Activated CD4-positive, alpha-beta T cell treated with anti-CD3 and anti-CD28 coated beads for 36 hours (primary cell): ENCODE data around the gene POLD1. TPM values are rescaled to one million over a fixed set of nuclear protein-coding genes. Genes with fewer than 3 reads are reported as not detected.
A peak's percentile ranks its signal among the peaks of the same experiment; 100 is the strongest.

Experiments
- ATAC-seq: fragments of 200-7000 bp; cut with Tn5 transposase; one replicate; pipeline ENCODE4 v1.10.0; 2021; ENCODE audit warnings: mild to moderate bottlenecking, moderate library complexity
- CTCF ChIA-PET: fragments of 350-600 bp; sonication (Branson Sonifier 250); formaldehyde crosslinking; loops from one replicate; lab custom pipeline; 2021; ENCODE audit warnings: antibody characterized with exemption; lab: Charles Lee
- POLR2A ChIA-PET: fragments of 350-600 bp; sonication (Branson Sonifier 250); formaldehyde crosslinking; loops from one replicate; lab custom pipeline; 2021; ENCODE audit warnings: antibody characterized with exemption, inconsistent platforms; lab: Charles Lee
- DNase-seq: peaks from one replicate; pipeline ENCODE4 v3.0.0-alpha.2; 2020
- H3K27ac Mint-ChIP-seq: one replicate; pipeline ENCODE4 v1.8.0; 2021; ENCODE audit warnings: mixed read lengths
- H3K27me3 Mint-ChIP-seq: one replicate; pipeline ENCODE4 v1.8.0; 2021; ENCODE audit warnings: mixed read lengths
- H3K36me3 Mint-ChIP-seq: one replicate; pipeline ENCODE4 v1.8.0; 2021; ENCODE audit warnings: low read depth, mixed read lengths
- H3K4me1 Mint-ChIP-seq: one replicate; pipeline ENCODE4 v1.8.0; 2021; ENCODE audit warnings: mixed read lengths
- H3K4me3 Mint-ChIP-seq: one replicate; pipeline ENCODE4 v1.8.0; 2021; ENCODE audit warnings: mild to moderate bottlenecking, moderate library complexity, mixed read lengths
- H3K9me3 Mint-ChIP-seq: one replicate; pipeline ENCODE4 v1.8.0; 2021; ENCODE audit warnings: low read depth, mixed read lengths
- intact Hi-C, 2 experiments: fragments of 100-400 bp; cut with DNase I in 1 of 2; cut with micrococcal nuclease in 1 of 2; formaldehyde crosslinking; loops; one replicate each; pipeline versions ENCODE4 v1.14.2 to v1.15.1; 2022 to 2024; cut with DNase I, micrococcal nuclease
- total RNA-seq, 2 experiments: library from RNA; stranded (reverse); gene quantifications; one replicate each; pipeline ENCODE4 v1.2.3, GENCODE V29; 2021

The POLD1 gene
- total RNA-seq, 2 experiments from 2014 or later: 220 to 227 TPM

- CTCF ChIA-PET: interaction anchor here (0.6 to 2.7 kb wide), 18 partner anchors 11 to 461 kb away, joined by 3 to 22 read pairs (median 4); no protein-coding TSS in a partner anchor
- Mint-ChIP-seq H3K27me3 (peaks cover 25% of the 10 kb centered on the region), H3K36me3 (no peaks in the 10 kb centered on the region), H3K9me3 (no peaks in the 10 kb centered on the region), H3K4me1 (peaks cover 16% of the 10 kb centered on the region), H3K27ac (no peak overlapping the region), H3K4me3 (peak overlapping the region; percentile 3)
- POLR2A ChIA-PET: interaction anchor here (0.6 kb wide), 1 partner anchor 76 kb away, joined by 3 read pairs; no protein-coding TSS in a partner anchor
- ATAC-seq: peak; percentile 70
- DNase-seq: peak; percentile 79
- intact Hi-C loops: loop anchor here (1.0 kb wide), 3 partner anchors 93 to 209 kb away; no protein-coding TSS in a partner anchor
These were observed 77.1 kb downstream of the POLD1 start for GRCh38 chr19:50461066-50461875.

GRCh38 chr19:50462970-50463369, 78.8 kb downstream of the POLD1 start:
- CTCF ChIA-PET: interaction anchor here (0.6 to 1.2 kb wide), 4 partner anchors 10 to 208 kb away, joined by 3 to 5 read pairs (median 4); partner anchors contain the start of gene JOSD2
- DNase-seq (no peak), ATAC-seq (no peak)
- Mint-ChIP-seq H3K4me3 (no peak overlapping the region), H3K27ac (no peak overlapping the region), H3K4me1 (peaks cover 16% of the 10 kb centered on the region), H3K9me3 (no peaks in the 10 kb centered on the region), H3K36me3 (no peaks in the 10 kb centered on the region), H3K27me3 (peaks cover 20% of the 10 kb centered on the region)
- intact Hi-C loops: no loop called here
- POLR2A ChIA-PET: no interaction called here

DNA sequence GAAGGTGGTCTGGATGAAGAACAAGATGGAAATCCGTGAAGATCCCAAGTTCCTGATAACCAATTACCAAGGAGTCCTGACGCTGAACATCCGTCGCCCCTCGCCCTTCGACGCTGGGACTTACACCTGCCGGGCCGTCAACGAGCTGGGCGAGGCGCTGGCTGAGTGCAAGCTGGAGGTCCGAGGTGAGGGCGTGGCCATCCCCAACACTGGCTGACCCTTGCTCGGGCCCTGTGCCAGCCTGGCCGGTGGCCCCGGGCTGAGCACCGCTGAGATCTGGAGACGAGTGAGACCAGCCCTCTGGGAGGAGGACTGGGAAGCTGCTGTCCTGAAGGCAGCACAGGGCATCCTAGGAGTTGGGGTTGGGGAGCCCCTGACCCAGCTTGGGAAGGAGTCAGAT, 80.2 kb downstream of the POLD1 start:
- no peak for DNase-seq
- Mint-ChIP-seq H3K36me3 (no peaks in the 10 kb centered on the region), H3K4me1 (peaks cover 16% of the 10 kb centered on the region), H3K4me3 (no peak overlapping the region), H3K9me3 (no peaks in the 10 kb centered on the region), H3K27ac (no peak overlapping the region), H3K27me3 (peaks cover 17% of the 10 kb centered on the region)
- no peak for ATAC-seq
- ChIA-PET CTCF (no interaction called here), POLR2A (no interaction called here)
- intact Hi-C loops: no loop called here

DNA sequence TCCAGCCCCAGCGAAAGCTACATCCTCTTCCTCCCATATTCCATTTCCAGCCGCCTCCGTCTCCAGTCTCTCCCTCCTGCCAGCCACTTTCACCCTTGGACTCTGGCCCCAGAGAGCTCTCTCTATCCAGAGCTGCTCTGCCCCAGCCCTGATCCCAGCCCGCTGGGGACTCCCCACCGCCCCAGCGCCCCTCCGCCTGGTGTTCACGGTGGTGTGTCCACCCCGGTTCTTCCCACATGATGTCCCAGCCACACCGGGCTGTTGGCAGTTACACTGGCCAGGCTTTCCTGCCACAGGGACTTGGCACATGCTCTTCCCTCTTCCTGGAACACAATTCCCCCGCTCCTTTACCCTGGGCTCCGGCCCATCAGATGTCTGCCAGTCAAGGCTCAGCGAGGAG, 80.9 kb downstream of the POLD1 start:
- Mint-ChIP-seq H3K4me1 (peaks cover 11% of the 10 kb centered on the region), H3K4me3 (no peak overlapping the region), H3K27ac (no peak overlapping the region), H3K27me3 (peaks cover 18% of the 10 kb centered on the region), H3K36me3 (no peaks in the 10 kb centered on the region), H3K9me3 (no peaks in the 10 kb centered on the region)
- intact Hi-C loops: no loop called here
- no peak for ATAC-seq
- ChIA-PET POLR2A (no interaction called here), CTCF (no interaction called here)
- DNase-seq: no peak

GRCh38 chr19:50465986-50466705, 82.0 kb downstream of the POLD1 start:
- H3K36me3 Mint-ChIP-seq: no peaks in the 10 kb centered on the region
- ATAC-seq: no peak
- CTCF ChIA-PET: interaction anchor here (1.2 kb wide), 1 partner anchor 91 kb away, joined by 3 read pairs; no protein-coding TSS in a partner anchor
- H3K9me3 Mint-ChIP-seq: no peaks in the 10 kb centered on the region
- peaks cover 3% of the 10 kb centered on the region for H3K4me1 Mint-ChIP-seq
- no peak overlapping the region for H3K4me3 Mint-ChIP-seq
- DNase-seq: no peak
- no peak overlapping the region for H3K27ac Mint-ChIP-seq
- intact Hi-C loops: no loop called here
- H3K27me3 Mint-ChIP-seq: peaks cover 12% of the 10 kb centered on the region
- POLR2A ChIA-PET: no interaction called here

DNA sequence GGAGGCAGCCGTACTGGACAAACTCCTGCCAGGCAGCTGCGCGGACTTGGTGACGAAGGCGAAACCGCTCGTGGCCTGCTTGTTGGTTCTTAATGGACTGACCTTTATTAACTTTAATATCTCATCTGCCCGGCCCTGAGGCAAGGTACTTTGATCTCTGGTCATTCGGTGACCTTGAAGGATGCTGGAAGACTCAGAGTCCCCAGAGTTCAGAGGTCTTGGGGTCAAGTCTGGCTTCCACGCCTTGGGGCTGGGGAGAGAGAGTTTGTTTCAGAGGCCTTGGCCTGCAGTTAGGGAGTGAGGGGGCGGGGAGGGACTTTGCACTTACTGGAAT, 82.5 kb downstream of the POLD1 start:
- POLR2A ChIA-PET: no interaction called here
- Mint-ChIP-seq H3K9me3 (no peaks in the 10 kb centered on the region), H3K4me1 (no peaks in the 10 kb centered on the region), H3K27ac (no peak overlapping the region), H3K36me3 (no peaks in the 10 kb centered on the region), H3K4me3 (no peak overlapping the region), H3K27me3 (peaks cover 8% of the 10 kb centered on the region)
- DNase-seq (no peak), ATAC-seq (no peak)
- intact Hi-C loops: no loop called here
- CTCF ChIA-PET: interaction anchor here (1.2 kb wide), 1 partner anchor 92 kb away, joined by 3 read pairs; no protein-coding TSS in a partner anchor

DNA sequence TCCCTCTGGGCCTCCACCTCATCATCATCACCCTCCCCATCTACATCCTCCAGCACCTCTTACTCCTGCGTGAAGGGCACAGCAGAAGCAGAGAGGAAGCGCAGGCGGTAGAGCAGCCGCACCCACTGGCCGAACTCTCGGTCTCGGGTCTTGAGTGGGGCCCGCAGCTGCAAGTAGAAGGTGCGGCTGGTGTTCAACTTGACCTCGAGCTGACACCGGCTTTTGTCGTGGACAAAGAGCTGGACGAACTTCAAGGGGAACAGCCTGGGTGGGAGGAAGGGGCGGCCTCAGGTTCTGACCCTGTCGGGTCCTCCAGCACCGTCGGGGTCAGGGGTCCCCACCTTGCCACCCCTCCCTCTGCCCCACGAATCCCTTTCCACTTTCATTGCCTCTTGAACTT, 83.4 kb downstream of the POLD1 start:
- CTCF ChIA-PET: interaction anchor here (1.1 to 1.2 kb wide), 2 partner anchors 44 to 92 kb away, joined by 3 read pairs; partner anchors contain the start of gene JOSD2
- Mint-ChIP-seq H3K4me3 (no peak overlapping the region), H3K27me3 (peaks cover 8% of the 10 kb centered on the region)

More for the DNA sequence above, 83.4 kb downstream of the POLD1 start:
- Mint-ChIP-seq H3K36me3 (no peaks in the 10 kb centered on the region), H3K9me3 (no peaks in the 10 kb centered on the region), H3K27ac (no peak overlapping the region), H3K4me1 (no peaks in the 10 kb centered on the region)
- POLR2A ChIA-PET: no interaction called here
- no peak for DNase-seq
- intact Hi-C loops: no loop called here
- no peak for ATAC-seq

Other genes starting within 250 kb of the POLD1 start
- not detected for gene IZUMO2, start 221.1 kb upstream of the POLD1 start, total RNA-seq
- not detected for gene MYH14, start 180.7 kb upstream of the POLD1 start, total RNA-seq
- gene KCNC3, start 55.0 kb upstream of the POLD1 start, total RNA-seq: 1 to 10 TPM; 9.1 to 9.7 TPM
- 10 to 100 TPM; 44.0 to 63.4 TPM for gene NAPSA, start 18.7 kb upstream of the POLD1 start, total RNA-seq
- 10 to 100 TPM; 50.3 to 53.6 TPM for gene NR1H2, start 7.9 kb upstream of the POLD1 start, total RNA-seq
- gene SPIB, start 34.6 kb downstream of the POLD1 start, total RNA-seq: under 1 TPM; 0.33 to 0.50 TPM
- under 1 TPM; 0.14 to 0.30 TPM for gene MYBPC2, start 48.5 kb downstream of the POLD1 start, total RNA-seq
- 10 to 100 TPM; 33.4 to 34.7 TPM for gene EMC10, start 92.2 kb downstream of the POLD1 start, total RNA-seq
- gene GARIN5A, start 92.5 kb downstream of the POLD1 start, total RNA-seq: under 1 TPM; 0.48 to 0.58 TPM
- gene JOSD2, start 126.8 kb downstream of the POLD1 start, total RNA-seq: 10 to 100 TPM; 17.4 to 28.1 TPM
- not detected for gene ASPDH, start 129.6 kb downstream of the POLD1 start, total RNA-seq
- not detected for gene LRRC4B, start 184.1 kb downstream of the POLD1 start, total RNA-seq